CD4-positive, alpha-beta T cell (primary cell): ENCODE results near the gene VAMP4. TPM values are rescaled to one million over a fixed set of nuclear protein-coding genes. Genes with fewer than 3 reads are reported as not detected.

Experiments used
- ATAC-seq: fragments of 200-7000 bp; cut with Tn5 transposase; one replicate; pipeline ENCODE4 v1.10.0; 2022; ENCODE audit warnings: mild to moderate bottlenecking; ENCODE audit not compliant: poor library complexity
- CTCF ChIA-PET: fragments of 350-600 bp; sonication (Branson Sonifier 250); formaldehyde crosslinking; loops from one replicate; lab custom pipeline; 2021; ENCODE audit warnings: antibody characterized with exemption, inconsistent platforms; lab: Charles Lee
- POLR2A ChIA-PET: fragments of 350-600 bp; sonication (Branson Sonifier 250); formaldehyde crosslinking; loops from one replicate; lab custom pipeline; 2021; ENCODE audit warnings: antibody characterized with exemption, inconsistent platforms; lab: Charles Lee
- DNase-seq, 14 experiments: peaks; one replicate each; pipeline ENCODE4 v3.0.0-alpha.2; 2013 to 2020; ENCODE audit warnings: mixed read lengths in 2 of 14
- H3K27ac ChIP-seq, 2 donors: one replicate each; pipeline versions ENCODE4 v1.5.1 to v1.7.0; 2013; ENCODE audit warnings: low read length in 2 of 2, low read depth in 1 of 2, mild to moderate bottlenecking in 1 of 2
- H3K27me3 ChIP-seq, 2 experiments: 1 replicate in 1 of 2; 2 replicates in 1 of 2; pipeline versions ENCODE4 v1.6.1 to v1.7.0; 2013; ENCODE audit warnings: low read length in 2 of 2, control low read depth in 1 of 2, mild to moderate bottlenecking in 1 of 2, moderate library complexity in 1 of 2; ENCODE audit not compliant: insufficient read depth in 2 of 2, control insufficient read depth in 1 of 2
- H3K36me3 ChIP-seq: one replicate; pipeline ENCODE4 v1.6.1; 2013; ENCODE audit warnings: low read length, control low read depth; ENCODE audit not compliant: insufficient read depth
- H3K4me1 ChIP-seq: one replicate; pipeline ENCODE4 v1.6.1; 2013; ENCODE audit warnings: low read length, control low read depth; ENCODE audit not compliant: insufficient read depth
- H3K4me3 ChIP-seq: one replicate; pipeline ENCODE4 v1.5.1; 2013; ENCODE audit warnings: mild to moderate bottlenecking, low read length, moderate library complexity
- H3K9me3 ChIP-seq, 2 experiments: 1 replicate in 1 of 2; 2 replicates in 1 of 2; pipeline versions ENCODE4 v1.6.1 to v1.7.0; 2013; ENCODE audit warnings: low read length in 2 of 2, mild to moderate bottlenecking in 2 of 2, control low read depth in 1 of 2, moderate library complexity in 1 of 2; ENCODE audit not compliant: control insufficient read depth in 1 of 2, insufficient read depth in 1 of 2
- H3K27ac Mint-ChIP-seq: one replicate; pipeline ENCODE4 v1.8.0; 2020; ENCODE audit warnings: mixed read lengths
- H3K27me3 Mint-ChIP-seq: one replicate; pipeline ENCODE4 v1.8.0; 2021; ENCODE audit warnings: mixed read lengths
- H3K36me3 Mint-ChIP-seq: one replicate; pipeline ENCODE4 v1.8.0; 2021; ENCODE audit warnings: low read depth, mixed read lengths
- H3K4me1 Mint-ChIP-seq: one replicate; pipeline ENCODE4 v1.8.0; 2021; ENCODE audit warnings: low read depth, mixed read lengths
- H3K4me3 Mint-ChIP-seq: one replicate; pipeline ENCODE4 v1.8.0; 2020; ENCODE audit warnings: mild to moderate bottlenecking, mixed read lengths
- H3K9me3 Mint-ChIP-seq: one replicate; pipeline ENCODE4 v1.8.0; 2020; ENCODE audit warnings: mixed read lengths
- intact Hi-C, 2 experiments: fragments of 100-400 bp; cut with DNase I in 1 of 2; cut with micrococcal nuclease in 1 of 2; formaldehyde crosslinking; loops; one replicate each; pipeline versions ENCODE4 v1.15.1 to v1.9.0; 2023 to 2025; cut with DNase I, micrococcal nuclease
- total RNA-seq, 174 experiments: library from RNA in 2 of 174; stranded (reverse) in 2 of 174; gene quantifications; one replicate each; pipeline ENCODE4 v1.2.3 and lab custom pipeline; 2021 to 2026
- TF ChIP-seq, protein P1 (sequence below): fragments of 200-600 bp; IDR thresholded peaks from one replicate; pipeline ENCODE4 v1.8.0; 2022; ENCODE audit warnings: antibody characterized with exemption, mild to moderate bottlenecking

The VAMP4 gene
- total RNA-seq, 2 experiments from 2014 or later = 8.1 to 12.1 TPM

DNA sequence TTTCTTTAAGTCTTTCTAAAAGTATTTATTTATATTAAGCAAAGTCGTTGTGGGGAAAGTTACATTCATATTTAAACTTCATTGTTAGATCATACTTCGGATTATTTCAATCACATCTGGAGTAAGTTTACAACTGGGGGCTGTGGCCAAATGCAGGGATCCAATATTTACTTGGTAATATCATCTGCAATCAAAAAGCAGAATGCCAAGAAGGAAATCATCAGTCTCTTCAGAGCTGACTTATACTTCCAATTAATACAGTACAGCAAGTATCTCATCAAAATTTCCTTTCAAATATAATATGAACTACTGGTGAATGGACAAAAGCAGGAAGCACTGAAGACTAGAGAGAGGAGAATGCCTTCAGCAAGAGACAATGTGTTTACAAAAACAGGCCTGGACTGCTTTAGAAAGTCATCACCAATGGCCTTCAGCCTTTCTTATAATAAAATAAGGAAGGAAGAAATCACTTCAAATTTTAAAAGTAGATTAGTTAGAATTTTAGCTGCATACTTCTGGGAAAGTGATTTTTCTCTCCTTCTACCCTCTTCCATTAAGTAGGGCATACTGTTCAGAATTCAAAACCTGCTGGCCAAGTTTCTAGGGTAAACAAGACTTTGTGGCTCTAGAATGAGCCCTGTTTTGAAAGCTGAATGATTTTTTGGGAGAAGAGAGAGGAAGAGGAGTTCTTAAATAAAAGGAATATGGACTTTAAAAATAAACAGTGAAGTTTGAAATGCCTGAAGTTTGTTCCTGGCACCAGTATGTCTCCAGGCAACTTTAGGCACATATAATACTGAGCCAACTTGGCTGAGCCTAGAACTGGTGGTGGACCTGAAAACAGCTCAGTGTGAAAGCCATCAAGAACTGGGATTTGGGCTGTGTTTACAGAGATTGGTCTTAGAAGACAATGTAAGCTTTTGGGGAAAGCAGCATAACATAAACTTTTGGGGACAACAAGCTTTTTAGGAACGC lies 67.1 kb downstream of the VAMP4 start:
- H3K36me3 Mint-ChIP-seq = no peaks in the 10 kb centered on the region
- Histone ChIP-seq H3K27ac (no peak overlapping the region), H3K4me3 (no peak overlapping the region), H3K4me1 (no peaks in the 10 kb centered on the region), H3K27me3 (peaks cover 3 to 5% of the 10 kb centered on the region in 2 experiments), H3K9me3 (no peaks in the 10 kb centered on the region), H3K36me3 (no peaks in the 10 kb centered on the region)
- ChIA-PET POLR2A (no interaction called here), CTCF (no interaction called here)
- no peaks in the 10 kb centered on the region for H3K4me1 Mint-ChIP-seq
- intact Hi-C loops = no loop called here
- DNase-seq = no peak
- H3K4me3 Mint-ChIP-seq = no peak overlapping the region
- peaks cover 11% of the 10 kb centered on the region for H3K27me3 Mint-ChIP-seq
- no peak overlapping the region for H3K27ac Mint-ChIP-seq
- ATAC-seq = no peak
- TF ChIP-seq, protein P1, sequence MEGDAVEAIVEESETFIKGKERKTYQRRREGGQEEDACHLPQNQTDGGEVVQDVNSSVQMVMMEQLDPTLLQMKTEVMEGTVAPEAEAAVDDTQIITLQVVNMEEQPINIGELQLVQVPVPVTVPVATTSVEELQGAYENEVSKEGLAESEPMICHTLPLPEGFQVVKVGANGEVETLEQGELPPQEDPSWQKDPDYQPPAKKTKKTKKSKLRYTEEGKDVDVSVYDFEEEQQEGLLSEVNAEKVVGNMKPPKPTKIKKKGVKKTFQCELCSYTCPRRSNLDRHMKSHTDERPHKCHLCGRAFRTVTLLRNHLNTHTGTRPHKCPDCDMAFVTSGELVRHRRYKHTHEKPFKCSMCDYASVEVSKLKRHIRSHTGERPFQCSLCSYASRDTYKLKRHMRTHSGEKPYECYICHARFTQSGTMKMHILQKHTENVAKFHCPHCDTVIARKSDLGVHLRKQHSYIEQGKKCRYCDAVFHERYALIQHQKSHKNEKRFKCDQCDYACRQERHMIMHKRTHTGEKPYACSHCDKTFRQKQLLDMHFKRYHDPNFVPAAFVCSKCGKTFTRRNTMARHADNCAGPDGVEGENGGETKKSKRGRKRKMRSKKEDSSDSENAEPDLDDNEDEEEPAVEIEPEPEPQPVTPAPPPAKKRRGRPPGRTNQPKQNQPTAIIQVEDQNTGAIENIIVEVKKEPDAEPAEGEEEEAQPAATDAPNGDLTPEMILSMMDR = no peak
- H3K9me3 Mint-ChIP-seq = no peaks in the 10 kb centered on the region

DNA sequence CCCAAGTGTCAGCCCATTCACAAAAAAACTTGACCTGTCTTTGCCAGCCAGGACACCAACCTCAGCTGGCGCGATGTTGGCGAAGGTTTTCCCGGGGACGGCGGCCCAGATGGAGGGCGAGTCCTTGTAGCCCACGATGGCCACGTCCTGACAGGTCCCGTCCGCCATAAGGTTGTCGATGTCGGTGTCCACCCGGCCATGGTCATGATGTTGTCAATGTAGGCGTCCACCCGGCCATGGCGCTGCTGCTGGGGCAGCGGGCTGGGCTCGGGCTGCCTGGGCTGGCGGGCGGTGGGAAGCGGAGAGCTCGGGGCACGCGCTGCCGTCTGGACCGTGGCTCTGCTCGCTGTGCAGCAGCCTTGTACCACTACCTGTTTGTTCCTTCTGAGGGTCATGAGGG lies 71.1 kb downstream of the VAMP4 start:
- POLR2A ChIA-PET = no interaction called here
- no peak overlapping the region for H3K27ac Mint-ChIP-seq

DNA sequence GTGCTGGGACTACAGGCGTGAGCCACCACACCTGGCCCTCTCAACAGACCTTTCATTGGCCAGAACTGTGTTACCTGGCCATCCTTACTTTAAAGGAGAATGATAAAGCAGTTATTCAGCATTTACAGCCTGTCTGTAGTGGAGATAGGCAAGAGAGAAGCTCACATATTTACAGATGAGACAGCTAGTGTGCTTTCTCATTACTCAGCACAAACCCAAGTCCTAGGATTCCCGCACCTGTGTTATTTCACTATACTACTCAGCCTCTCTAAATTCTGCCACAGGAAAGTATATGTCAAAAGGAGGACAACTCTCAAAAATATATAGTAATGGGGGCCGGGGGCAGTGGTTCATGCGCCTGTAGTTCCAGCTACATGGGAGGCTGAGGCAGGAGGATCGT lies 73.5 kb downstream of the VAMP4 start:
- Histone ChIP-seq H3K27me3 (peaks cover 0 to 4% of the 10 kb centered on the region in 2 experiments), H3K27ac (no peak overlapping the region), H3K9me3 (no peaks in the 10 kb centered on the region), H3K4me3 (no peak overlapping the region), H3K4me1 (no peaks in the 10 kb centered on the region), H3K36me3 (no peaks in the 10 kb centered on the region)
- no peaks in the 10 kb centered on the region for H3K4me1 Mint-ChIP-seq
- ATAC-seq (no peak), DNase-seq (no peak)
- no peaks in the 10 kb centered on the region for H3K27me3 Mint-ChIP-seq
- H3K36me3 Mint-ChIP-seq = no peaks in the 10 kb centered on the region
- intact Hi-C loops = no loop called here
- CTCF ChIA-PET = no interaction called here
- POLR2A ChIA-PET = no interaction called here
- TF ChIP-seq, protein P1 = no peak
- H3K9me3 Mint-ChIP-seq = no peaks in the 10 kb centered on the region
- no peak overlapping the region for H3K27ac Mint-ChIP-seq
- H3K4me3 Mint-ChIP-seq = no peak overlapping the region

More for the DNA sequence above, 71.1 kb downstream of the VAMP4 start:
- Mint-ChIP-seq H3K36me3 (no peaks in the 10 kb centered on the region), H3K4me3 (no peak overlapping the region), H3K9me3 (no peaks in the 10 kb centered on the region), H3K27me3 (peaks cover 6% of the 10 kb centered on the region), H3K4me1 (no peaks in the 10 kb centered on the region)
- no peak overlapping the region for H3K27ac ChIP-seq
- TF ChIP-seq, protein P1 = no peak
- DNase-seq = peak in 1 of 14 experiments; percentile 6
- CTCF ChIA-PET = no interaction called here
- H3K9me3 ChIP-seq = no peaks in the 10 kb centered on the region
- H3K27me3 ChIP-seq = peaks cover 0 to under 1% of the 10 kb centered on the region in 2 experiments
- no peak for ATAC-seq
- H3K4me3 ChIP-seq = no peak overlapping the region
- no peaks in the 10 kb centered on the region for H3K36me3 ChIP-seq
- H3K4me1 ChIP-seq = no peaks in the 10 kb centered on the region
- intact Hi-C loops = no loop called here
